SK-N-SH (cell line): ENCODE results near the gene TSPAN10.

Experiments used
- CTCF ChIP-seq: fragments of 200-600 bp; sonication (generic); IDR thresholded peaks from 2 replicates; pipeline ENCODE4 v1.6.1; 2017; ENCODE audit warnings: antibody characterized with exemption, mild to moderate bottlenecking, moderate library complexity
- EZH2phosphoT487 ChIP-seq: fragments of 200-600 bp; sonication (generic); IDR thresholded peaks from 2 replicates; pipeline ENCODE4 v1.6.1; 2017; ENCODE audit warnings: low read depth, mixed run types, mild to moderate bottlenecking, antibody characterized with exemption, moderate library complexity, borderline replicate concordance
- FOXM1 ChIP-seq: IDR thresholded peaks from 2 replicates; pipeline ENCODE4 v1.4.0; 2012; ENCODE audit warnings: low read depth, mild to moderate bottlenecking
- RAD21 ChIP-seq: IDR thresholded peaks from 2 replicates; pipeline ENCODE4 v1.6.1; 2012; ENCODE audit warnings: mild to moderate bottlenecking, low read length
- RFX5 ChIP-seq: IDR thresholded peaks from 2 replicates; pipeline ENCODE4 v1.6.1; 2012; ENCODE audit warnings: mild to moderate bottlenecking, improper control_type of control experiment, low read length
- SMC3 ChIP-seq: IDR thresholded peaks from 2 replicates; pipeline ENCODE4 v1.6.1; 2012; ENCODE audit warnings: low read depth, low read length, improper control_type of control experiment

- TF ChIP-seq CTCF: no peak
- TF ChIP-seq FOXM1: no peak
- TF ChIP-seq RAD21: no peak
- no peak for TF ChIP-seq EZH2phosphoT487
- TF ChIP-seq RFX5: no peak
- TF ChIP-seq SMC3: no peak
Observed at GRCh38 chr17:81681672-81682071, 44.7 kb downstream of the TSPAN10 start.
